NOMO-1 treated with DMSO at 0.1 percent for 48 hours (cell line): ENCODE data around the gene HECTD4.

Experiments used
- DNase-seq: peaks from one replicate; lab custom pipeline; 2025; ENCODE audit not compliant: unreplicated experiment; lab: John Stamatoyannopoulos, UW

The HECTD4 gene

GRCh38 chr12:112322882-112323547 lies 59.2 kb downstream of the HECTD4 start:
- DNase-seq = no peak

- no peak for DNase-seq
Measured at GRCh38 chr12:112322441-112322840, 59.8 kb downstream of the HECTD4 start.

DNA sequence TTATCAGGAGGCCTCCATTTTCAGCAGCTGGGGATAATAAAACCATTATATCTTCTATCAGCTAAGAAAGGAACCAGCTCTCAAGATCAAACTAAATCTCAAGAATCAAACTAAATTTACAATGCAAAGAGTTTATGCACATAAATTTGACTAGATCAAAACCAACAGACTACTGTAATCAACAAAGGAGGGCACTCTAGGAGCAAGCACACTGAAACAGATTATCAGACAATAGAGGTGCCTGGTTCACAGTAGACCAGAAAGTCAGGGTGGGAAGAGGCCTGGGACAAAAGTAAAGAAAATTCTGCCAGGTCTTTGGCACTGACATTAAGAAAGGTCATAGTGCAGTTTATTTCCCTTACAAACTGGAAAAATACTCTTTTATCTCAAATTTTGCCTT lies 61.0 kb downstream of the HECTD4 start:
- DNase-seq = no peak

GRCh38 chr12:112319395-112319794 lies 62.8 kb downstream of the HECTD4 start:
- no peak for DNase-seq

DNA sequence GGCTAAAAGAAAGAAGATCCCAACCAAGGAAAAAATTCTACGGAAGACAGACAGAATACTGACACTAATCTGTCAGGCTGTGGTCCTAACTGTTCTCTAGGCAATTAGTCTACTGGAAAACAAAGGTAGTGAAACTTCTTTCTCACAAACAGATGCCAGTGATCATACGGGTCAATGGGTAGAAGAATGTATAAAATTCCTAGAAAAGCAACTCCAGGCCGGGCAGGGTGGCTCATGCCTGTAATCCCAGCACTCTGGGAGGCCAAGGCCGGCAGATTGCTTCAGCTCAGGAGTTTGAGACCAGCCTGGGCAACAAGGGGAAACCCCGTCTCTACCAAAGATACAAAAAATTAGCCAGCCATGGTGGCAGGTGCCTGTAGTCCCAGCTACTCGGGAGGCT lies 64.8 kb downstream of the HECTD4 start:
- DNase-seq = no peak

- no peak for DNase-seq
Measured at GRCh38 chr12:112314981-112315380, 67.2 kb downstream of the HECTD4 start.

DNA sequence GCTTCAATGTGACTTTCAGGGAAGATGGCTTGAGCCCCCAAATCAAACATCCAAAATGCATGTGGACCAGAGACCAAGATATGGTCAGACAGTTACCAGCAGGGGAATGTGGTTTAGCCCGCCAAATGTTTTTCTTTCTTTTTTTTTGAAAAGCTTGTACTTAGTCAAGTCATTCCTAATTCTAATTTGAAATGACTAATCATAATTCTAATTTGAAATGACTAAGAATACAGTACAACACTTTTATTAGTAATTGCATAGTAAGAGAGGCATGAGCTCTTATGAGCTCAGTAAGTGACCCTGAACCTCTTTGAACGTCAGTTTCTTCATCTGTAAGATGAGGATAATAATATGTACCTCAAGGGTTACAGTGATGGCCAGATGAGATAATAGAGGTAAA lies 72.4 kb downstream of the HECTD4 start:
- no peak for DNase-seq

GRCh38 chr12:112308652-112309051 lies 73.6 kb downstream of the HECTD4 start:
- DNase-seq = no peak

DNA sequence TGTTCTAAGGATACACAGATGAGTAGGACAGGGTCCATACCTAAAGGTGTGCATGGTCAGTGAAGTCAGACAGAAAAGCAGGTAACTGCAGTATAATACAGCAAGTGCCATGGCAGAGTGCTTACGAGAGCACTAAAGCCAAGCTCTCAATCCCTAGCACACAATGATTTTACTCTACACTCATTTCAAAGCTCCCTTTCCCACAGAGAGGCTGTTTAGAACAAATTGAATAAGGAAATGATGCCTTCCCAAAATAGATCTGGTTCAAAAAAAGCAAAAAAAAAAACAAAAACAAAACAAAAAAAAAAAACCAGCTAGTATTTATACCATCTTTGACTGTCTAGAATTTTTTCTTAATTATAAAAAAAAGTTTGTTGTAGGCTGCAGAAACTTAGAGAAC lies 74.1 kb downstream of the HECTD4 start:
- DNase-seq = no peak

DNA sequence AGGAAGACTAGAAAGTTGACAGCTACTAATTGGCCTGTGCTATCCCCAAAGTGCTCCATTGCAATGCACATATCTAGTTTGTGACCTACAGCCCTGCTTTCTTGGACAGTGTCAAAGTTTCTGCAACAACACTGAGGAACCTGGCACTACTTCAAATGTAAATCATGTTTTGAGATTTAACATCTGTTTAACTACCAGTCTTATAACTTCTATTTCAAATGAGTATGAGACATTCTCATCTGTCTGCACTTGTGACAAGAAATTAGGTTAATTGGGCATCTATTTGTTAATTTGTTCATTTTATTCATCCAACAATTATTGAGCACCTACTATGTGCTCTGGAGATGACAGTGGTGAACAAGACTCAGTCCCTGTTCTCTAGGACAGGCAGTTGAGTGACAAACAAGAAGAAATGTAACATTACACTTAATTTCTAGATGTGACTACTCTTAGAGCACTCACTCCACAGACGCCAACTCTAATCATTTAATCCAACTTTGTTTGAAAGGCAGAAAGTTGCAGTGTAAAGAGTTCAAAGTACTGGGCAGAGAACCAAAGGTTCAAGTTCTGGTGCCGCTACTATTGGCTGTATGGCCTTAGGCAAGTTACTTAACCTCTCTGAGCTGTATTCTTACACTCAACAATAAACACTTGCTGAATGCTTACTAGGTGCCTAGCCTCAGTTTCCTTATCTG lies 74.8 kb downstream of the HECTD4 start:
- DNase-seq = no peak

DNA sequence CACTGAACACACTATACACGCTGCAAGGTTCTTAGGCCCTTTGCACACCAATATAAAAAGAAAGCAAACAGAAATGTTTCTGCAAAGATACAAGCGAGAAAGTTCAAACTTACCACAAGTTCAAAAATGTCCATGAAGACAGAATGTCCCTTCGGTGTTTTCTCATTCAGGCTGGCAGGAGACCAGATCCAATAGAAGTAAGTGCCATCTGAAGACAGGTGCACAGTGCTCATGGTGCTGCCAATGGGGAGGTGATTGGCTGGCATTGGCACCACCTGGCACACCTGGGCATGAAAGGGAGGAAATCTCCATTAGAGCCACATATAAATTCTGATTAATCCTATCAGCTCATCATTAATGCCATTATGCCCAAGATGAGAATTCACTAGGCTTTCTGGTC lies 76.3 kb downstream of the HECTD4 start:
- no peak for DNase-seq

GRCh38 chr12:112304436-112304835 lies 77.8 kb downstream of the HECTD4 start:
- no peak for DNase-seq

- DNase-seq = no peak
Measured at GRCh38 chr12:112303799-112304198, 78.4 kb downstream of the HECTD4 start.

DNA sequence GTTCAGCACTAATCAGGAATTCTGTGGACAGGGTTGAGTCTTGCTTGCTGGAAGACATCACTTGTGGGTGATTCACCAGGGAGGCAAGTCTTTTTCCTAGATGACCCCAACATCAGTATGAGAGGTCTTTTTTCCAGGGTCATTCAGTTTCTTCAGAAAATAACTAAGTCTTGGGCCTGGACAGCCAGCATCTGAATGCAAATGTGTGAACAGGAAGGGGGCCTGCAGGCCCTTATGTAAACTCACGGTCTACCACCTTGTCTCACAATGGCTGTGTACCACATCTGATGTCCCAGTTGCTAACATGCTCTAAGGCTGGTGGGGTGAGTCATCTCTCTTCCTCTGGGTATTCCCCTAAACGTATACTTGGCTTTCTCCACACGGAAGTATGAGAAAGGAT lies 79.2 kb downstream of the HECTD4 start:
- no peak for DNase-seq

- no peak for DNase-seq
Measured at GRCh38 chr12:112299704-112300103, 82.5 kb downstream of the HECTD4 start.

DNA sequence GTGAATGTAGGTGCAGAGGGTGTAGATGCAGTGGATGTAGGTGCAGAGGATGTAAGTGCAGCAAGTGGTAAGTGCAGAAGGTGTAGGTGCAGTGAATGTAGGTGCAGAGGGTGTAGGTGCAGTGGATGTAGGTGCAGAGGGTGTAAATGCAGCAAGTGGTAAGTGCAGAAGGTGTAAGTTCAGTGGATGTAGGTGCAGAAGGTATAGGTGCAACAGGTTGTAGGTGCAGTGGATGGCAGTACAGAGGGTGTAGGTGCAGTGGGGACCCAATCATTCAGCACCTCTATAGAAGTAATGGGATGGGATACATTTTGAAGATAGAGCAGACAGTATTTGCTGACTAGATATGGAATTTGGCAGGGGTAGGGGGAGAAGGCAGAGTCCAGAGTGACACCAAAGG lies 85.0 kb downstream of the HECTD4 start:
- DNase-seq = no peak

DNA sequence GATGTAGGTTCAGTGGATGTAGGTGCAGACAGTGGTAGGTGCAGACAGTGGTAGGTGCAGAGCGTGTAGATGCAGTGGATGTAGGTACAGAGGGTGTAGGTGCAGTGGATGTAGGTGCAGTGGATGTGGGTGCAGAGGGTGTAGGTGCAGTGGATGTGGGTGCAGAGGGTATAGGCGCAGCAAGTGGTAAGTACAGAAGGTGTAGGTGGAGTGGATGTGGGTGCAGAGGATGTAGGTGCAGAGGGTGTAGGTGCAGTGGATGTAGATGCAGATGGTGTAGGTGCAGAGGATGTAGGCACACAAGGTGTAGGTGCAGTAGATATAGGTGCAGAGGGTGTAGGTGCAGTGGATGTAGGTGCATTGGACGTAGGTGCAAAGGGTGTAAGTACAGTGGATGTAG lies 86.0 kb downstream of the HECTD4 start:
- no peak for DNase-seq

DNA sequence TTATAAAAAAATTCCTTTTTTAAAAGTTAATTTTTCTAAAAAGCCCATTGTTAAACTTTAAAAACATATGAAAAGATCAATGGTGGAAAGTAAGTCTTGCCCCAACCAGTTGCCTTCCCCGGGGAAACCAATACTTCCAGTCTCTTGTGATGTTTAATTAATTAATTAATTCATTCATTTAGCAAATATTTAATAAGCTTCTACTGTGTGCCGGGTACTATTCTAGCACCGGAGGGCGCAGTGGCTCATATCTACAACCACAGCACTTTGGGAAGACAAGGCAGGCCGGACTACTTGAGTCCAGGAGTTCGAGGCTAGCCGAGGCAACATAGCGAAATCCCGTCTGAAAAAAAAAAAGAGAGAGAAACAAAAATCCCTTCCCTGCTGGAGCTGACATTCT lies 87.4 kb downstream of the HECTD4 start:
- DNase-seq = no peak

GRCh38 chr12:112288638-112289037 lies 93.6 kb downstream of the HECTD4 start:
- DNase-seq = no peak

GRCh38 chr12:112285600-112286401 lies 96.4 kb downstream of the HECTD4 start:
- no peak for DNase-seq

DNA sequence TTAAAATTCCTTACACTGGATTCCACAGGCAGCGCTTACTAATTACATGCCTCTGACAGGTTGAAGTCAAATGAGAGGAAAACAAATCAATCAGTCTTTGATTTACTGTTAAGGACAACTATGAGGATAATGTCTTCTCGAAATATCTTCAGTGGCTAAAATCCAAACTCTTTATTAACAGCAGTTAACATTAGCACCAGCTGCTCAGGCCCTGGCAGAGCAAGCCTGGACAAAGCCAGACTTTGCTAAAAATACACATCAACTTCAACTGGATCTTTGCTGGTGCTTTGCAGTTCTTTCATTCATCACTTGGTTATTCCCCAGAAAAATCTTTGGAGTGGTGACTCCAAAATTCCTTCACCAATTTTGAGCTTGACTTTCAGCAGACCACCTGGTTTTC lies 98.7 kb downstream of the HECTD4 start:
- no peak for DNase-seq

- DNase-seq = no peak
Measured at GRCh38 chr12:112282920-112283319, 99.3 kb downstream of the HECTD4 start.
